Measurements from ENCODE around the gene RASSF6.
"Not testable (repeated sequence)": the region's sequence is repeated elsewhere in the genome, so short reads cannot be mapped to it uniquely, and the experiment has no call there.

RASSF6 gene, protein sequence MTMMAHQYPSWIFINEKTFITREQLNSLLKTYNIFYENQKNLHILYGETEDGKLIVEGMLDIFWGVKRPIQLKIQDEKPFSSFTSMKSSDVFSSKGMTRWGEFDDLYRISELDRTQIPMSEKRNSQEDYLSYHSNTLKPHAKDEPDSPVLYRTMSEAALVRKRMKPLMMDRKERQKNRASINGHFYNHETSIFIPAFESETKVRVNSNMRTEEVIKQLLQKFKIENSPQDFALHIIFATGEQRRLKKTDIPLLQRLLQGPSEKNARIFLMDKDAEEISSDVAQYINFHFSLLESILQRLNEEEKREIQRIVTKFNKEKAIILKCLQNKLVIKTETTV

DNA sequence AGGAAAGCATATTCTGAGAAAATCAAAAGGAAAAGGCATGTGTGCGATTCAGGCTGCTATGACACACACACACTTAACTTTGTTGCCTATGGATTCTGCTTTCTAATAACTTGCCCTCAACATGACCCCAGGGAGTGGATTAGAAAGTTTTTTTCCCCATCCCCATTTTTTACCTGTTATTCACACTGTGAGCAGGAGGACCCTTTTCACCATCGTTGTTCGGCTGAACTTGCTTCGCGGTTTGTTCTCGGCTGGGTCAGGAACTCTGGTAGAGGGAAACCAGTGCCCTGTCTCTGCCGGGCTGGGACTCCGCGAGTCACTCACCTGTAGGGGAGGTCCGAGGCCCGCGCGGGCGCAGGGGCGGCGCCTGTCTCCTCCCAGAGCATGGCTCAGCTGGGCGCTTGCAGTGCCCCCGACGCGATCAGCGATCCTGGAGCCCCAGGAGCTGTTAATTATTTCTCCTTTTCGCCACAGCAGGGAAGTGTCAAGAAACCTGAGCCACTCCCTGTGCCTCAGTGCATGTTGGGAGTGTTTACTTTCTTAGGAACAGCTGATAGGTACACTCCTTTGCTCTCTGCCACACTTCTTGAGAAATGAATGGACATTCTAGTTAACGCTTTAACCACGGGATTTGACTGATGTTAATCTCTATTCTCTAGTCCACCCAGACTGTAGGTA lies at the start of gene RASSF6:
Gene RASSF6, minus strand, starts transcription at position 322 of the 678 bp plus-strand sequence. CDS start 8,641 bp downstream, outside the sequence.
- Histone ChIP-seq H3K9ac (ENCODE audit: low read length) (peak within 1 kb of the TSS; percentile 28; the same call in 1 of the 2 replicates), H3K36me3 (ENCODE audit: low read length) (no peaks in the 10 kb centered on the region), H3K4me2 (ENCODE audit: low read depth, low read length, poor library complexity, severe bottlenecking) (peak within 1 kb of the TSS; percentile 61), H3K27me3 (ENCODE audit: low read length) (no peaks in the 10 kb centered on the region), H3F3A (ENCODE audit: insufficient read depth) (no peaks in the 10 kb centered on the region), H4K20me1 (ENCODE audit: low read depth, low read length) (no peaks in the 10 kb centered on the region), H3K9me3 (ENCODE audit: insufficient read depth, low read length) (no peaks in the 10 kb centered on the region), H3K4me3 (ENCODE audit: insufficient read depth, low read length, poor library complexity, severe bottlenecking) (peak within 1 kb of the TSS; percentile 26), H3K79me2 (ENCODE audit: insufficient read depth, low read length) (no peaks in the 10 kb centered on the region), H3K9me2 (replicated peaks; ENCODE audit: insufficient read depth, low read length) (no peaks in the 10 kb centered on the region), H2AFZ (ENCODE audit: low read depth, low read length, severe bottlenecking) (peak within 1 kb of the TSS; percentile 59), H3K27ac (ENCODE audit: low read depth, low read length) (no peak within 1 kb of the TSS)
- TF ChIP-seq, protein P1, sequence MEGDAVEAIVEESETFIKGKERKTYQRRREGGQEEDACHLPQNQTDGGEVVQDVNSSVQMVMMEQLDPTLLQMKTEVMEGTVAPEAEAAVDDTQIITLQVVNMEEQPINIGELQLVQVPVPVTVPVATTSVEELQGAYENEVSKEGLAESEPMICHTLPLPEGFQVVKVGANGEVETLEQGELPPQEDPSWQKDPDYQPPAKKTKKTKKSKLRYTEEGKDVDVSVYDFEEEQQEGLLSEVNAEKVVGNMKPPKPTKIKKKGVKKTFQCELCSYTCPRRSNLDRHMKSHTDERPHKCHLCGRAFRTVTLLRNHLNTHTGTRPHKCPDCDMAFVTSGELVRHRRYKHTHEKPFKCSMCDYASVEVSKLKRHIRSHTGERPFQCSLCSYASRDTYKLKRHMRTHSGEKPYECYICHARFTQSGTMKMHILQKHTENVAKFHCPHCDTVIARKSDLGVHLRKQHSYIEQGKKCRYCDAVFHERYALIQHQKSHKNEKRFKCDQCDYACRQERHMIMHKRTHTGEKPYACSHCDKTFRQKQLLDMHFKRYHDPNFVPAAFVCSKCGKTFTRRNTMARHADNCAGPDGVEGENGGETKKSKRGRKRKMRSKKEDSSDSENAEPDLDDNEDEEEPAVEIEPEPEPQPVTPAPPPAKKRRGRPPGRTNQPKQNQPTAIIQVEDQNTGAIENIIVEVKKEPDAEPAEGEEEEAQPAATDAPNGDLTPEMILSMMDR (IDR thresholded peaks at IDR 0.05; ENCODE audit: insufficient read depth, low read length, poor library complexity, severe bottlenecking), result no peak
- no peak for TF ChIP-seq EZH2phosphoT487 (conservative IDR thresholded peaks at IDR 0.05; ENCODE audit: low read length)

DNA sequence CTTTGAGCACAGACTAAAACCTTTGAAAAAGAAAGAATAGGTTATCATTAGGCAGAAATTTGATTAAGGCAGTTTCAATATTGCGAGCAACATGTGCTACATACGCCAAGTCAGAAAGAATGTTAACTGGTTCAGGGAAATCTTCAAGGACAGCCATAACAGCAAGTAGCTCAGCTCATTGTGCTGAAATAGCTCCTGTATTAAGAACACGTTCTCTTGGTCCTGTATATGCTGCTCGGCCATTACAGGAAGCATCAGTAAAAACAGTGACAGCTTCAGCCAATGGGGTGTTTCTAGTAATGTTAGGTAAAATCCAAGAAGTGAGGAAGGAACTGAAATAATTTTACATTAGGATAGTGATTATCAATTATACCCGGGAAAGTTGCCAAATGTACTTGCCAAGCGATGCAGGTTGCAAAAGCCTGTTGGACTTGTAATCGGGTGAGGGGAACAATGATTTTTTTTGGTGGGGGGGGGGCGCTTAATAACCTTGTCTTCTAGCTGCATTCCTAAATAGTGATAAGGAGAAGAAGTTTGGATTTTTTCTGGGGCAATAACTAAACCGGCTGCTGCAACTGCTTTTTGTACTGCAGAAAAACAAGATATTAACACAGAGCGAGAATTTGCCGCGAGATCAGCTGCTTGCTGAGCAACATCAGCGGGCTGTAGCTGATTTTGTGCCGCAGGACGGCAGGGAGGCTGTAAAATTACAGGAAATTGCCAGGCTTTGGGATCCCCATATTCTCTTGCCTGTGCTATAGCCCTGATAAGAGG lies 49.4 kb upstream of the RASSF6 start:
- Histone ChIP-seq H3F3A (ENCODE audit: insufficient read depth) (no peaks in the 10 kb centered on the region), H3K4me3 (ENCODE audit: insufficient read depth, low read length, poor library complexity, severe bottlenecking) (no peak overlapping the region), H3K9me3 (ENCODE audit: insufficient read depth, low read length) (no peaks in the 10 kb centered on the region), H3K27ac (ENCODE audit: low read depth, low read length) (no peak overlapping the region), H3K9me2 (replicated peaks; ENCODE audit: insufficient read depth, low read length) (no peaks in the 10 kb centered on the region), H3K4me2 (ENCODE audit: low read depth, low read length, poor library complexity, severe bottlenecking) (no peak overlapping the region), H3K79me2 (ENCODE audit: insufficient read depth, low read length) (no peaks in the 10 kb centered on the region), H4K20me1 (ENCODE audit: low read depth, low read length) (no peaks in the 10 kb centered on the region), H3K9ac (ENCODE audit: low read length) (no peak overlapping the region), H2AFZ (ENCODE audit: low read depth, low read length, severe bottlenecking) (no peak overlapping the region), H3K36me3 (ENCODE audit: low read length) (no peaks in the 10 kb centered on the region), H3K27me3 (ENCODE audit: low read length) (no peaks in the 10 kb centered on the region)
- no peak for TF ChIP-seq EZH2phosphoT487 (conservative IDR thresholded peaks at IDR 0.05; ENCODE audit: low read length)
- TF ChIP-seq, protein P1 (IDR thresholded peaks at IDR 0.05; ENCODE audit: insufficient read depth, low read length, poor library complexity, severe bottlenecking), result no peak

DNA sequence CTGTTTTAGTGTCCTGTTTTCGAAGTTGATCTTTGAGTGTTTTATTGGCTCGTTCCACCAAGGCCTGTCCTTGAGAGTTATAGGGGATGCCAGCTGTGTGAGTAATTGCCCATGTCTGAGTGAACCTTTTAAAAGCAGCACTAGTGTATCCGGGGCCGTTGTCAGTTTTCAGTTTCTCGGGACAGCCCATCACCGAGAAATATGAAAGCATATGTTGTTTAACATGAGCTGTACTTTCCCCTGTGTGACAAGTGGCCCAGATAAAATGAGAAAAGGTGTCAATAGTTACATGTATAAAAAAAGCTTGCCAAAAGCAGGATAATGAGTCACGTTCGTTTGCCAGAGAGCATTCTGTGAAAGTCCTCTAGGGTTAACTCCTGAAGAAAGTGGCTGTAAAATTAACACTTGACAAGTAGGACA lies 48.6 kb upstream of the RASSF6 start:
- no peak for TF ChIP-seq EZH2phosphoT487 (conservative IDR thresholded peaks at IDR 0.05; ENCODE audit: low read length)
- TF ChIP-seq, protein P1 (IDR thresholded peaks at IDR 0.05; ENCODE audit: insufficient read depth, low read length, poor library complexity, severe bottlenecking), result no peak

DNA sequence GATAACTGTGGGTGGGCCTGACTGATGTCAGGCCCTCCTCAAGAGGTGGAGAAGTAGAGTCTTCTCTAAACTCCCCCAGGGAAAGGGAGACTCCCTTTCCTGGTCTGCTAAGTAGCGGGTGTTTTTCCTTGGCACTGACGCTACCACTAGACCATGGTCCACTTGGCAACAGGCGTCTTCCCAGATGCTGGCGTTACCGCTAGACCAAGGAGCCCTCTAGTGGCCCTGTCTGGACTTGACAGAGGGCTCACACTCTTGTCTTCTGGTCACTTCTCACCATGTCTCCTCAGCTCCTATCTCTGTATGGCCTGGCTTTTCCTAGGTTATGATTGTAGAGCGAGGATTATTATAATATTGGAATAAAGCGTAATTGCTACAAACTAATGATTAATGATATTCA lies 45.7 kb upstream of the RASSF6 start:
- not testable (repeated sequence) for H4K20me1 ChIP-seq (ENCODE audit: low read depth, low read length)

More for the DNA sequence above, 48.6 kb upstream of the RASSF6 start:
- H3K4me2 ChIP-seq (ENCODE audit: low read depth, low read length, poor library complexity, severe bottlenecking), result no peak overlapping the region
- H3K79me2 ChIP-seq (ENCODE audit: insufficient read depth, low read length), result no peaks in the 10 kb centered on the region
- H3K9me2 ChIP-seq (replicated peaks; ENCODE audit: insufficient read depth, low read length), result no peaks in the 10 kb centered on the region
- no peaks in the 10 kb centered on the region for H4K20me1 ChIP-seq (ENCODE audit: low read depth, low read length)
- no peaks in the 10 kb centered on the region for H3F3A ChIP-seq (ENCODE audit: insufficient read depth)
- no peak overlapping the region for H3K9ac ChIP-seq (ENCODE audit: low read length)
- no peaks in the 10 kb centered on the region for H3K27me3 ChIP-seq (ENCODE audit: low read length)
- no peak overlapping the region for H3K4me3 ChIP-seq (ENCODE audit: insufficient read depth, low read length, poor library complexity, severe bottlenecking)
- H3K27ac ChIP-seq (ENCODE audit: low read depth, low read length), result no peak overlapping the region
- no peak overlapping the region for H2AFZ ChIP-seq (ENCODE audit: low read depth, low read length, severe bottlenecking)
- no peaks in the 10 kb centered on the region for H3K36me3 ChIP-seq (ENCODE audit: low read length)
- no peaks in the 10 kb centered on the region for H3K9me3 ChIP-seq (ENCODE audit: insufficient read depth, low read length)

More for the DNA sequence above, 45.7 kb upstream of the RASSF6 start:
- not testable (repeated sequence) for H3F3A ChIP-seq (ENCODE audit: insufficient read depth); H3K4me2 ChIP-seq (ENCODE audit: low read depth, low read length, poor library complexity, severe bottlenecking); H3K79me2 ChIP-seq (ENCODE audit: insufficient read depth, low read length); H3K27me3 ChIP-seq (ENCODE audit: low read length); H3K4me3 ChIP-seq (ENCODE audit: insufficient read depth, low read length, poor library complexity, severe bottlenecking); H3K36me3 ChIP-seq (ENCODE audit: low read length); H3K9me3 ChIP-seq (ENCODE audit: insufficient read depth, low read length); H3K9me2 ChIP-seq (replicated peaks; ENCODE audit: insufficient read depth, low read length); H3K27ac ChIP-seq (ENCODE audit: low read depth, low read length); H3K9ac ChIP-seq (ENCODE audit: low read length); H2AFZ ChIP-seq (ENCODE audit: low read depth, low read length, severe bottlenecking)
